KMS-11 (cell line): ENCODE data around the gene NKD1.

ENCODE experiments used
- H2AFZ ChIP-seq: fragments of 200-600 bp; sonication (generic); 2 replicates; pipeline ENCODE4 v1.6.1; 2016; ENCODE audit warnings: antibody characterized with exemption, mixed run types, low read depth
- H3K27ac ChIP-seq: fragments of 200-600 bp; sonication (generic); 2 replicates; pipeline ENCODE4 v1.6.1; 2016; ENCODE audit warnings: mild to moderate bottlenecking, mixed run types
- H3K27me3 ChIP-seq: fragments of 200-600 bp; sonication (generic); 2 replicates; pipeline ENCODE4 v1.6.1; 2017; ENCODE audit warnings: mild to moderate bottlenecking, low read depth, mixed run types, moderate library complexity; ENCODE audit not compliant: insufficient read depth
- H3K36me3 ChIP-seq: fragments of 200-600 bp; sonication (generic); 2 replicates; pipeline ENCODE4 v1.6.1; 2017; ENCODE audit warnings: mild to moderate bottlenecking, mixed run types; ENCODE audit not compliant: insufficient read depth
- H3K4me1 ChIP-seq: fragments of 200-600 bp; sonication (generic); 2 replicates; pipeline ENCODE4 v1.6.1; 2016; ENCODE audit warnings: mild to moderate bottlenecking, low read depth, mixed run types; ENCODE audit not compliant: poor library complexity, severe bottlenecking
- H3K4me2 ChIP-seq: fragments of 200-600 bp; sonication (generic); 2 replicates; pipeline ENCODE4 v1.7.0; 2016; ENCODE audit warnings: mild to moderate bottlenecking, mixed run types
- H3K4me3 ChIP-seq: fragments of 200-600 bp; sonication (generic); IDR thresholded peaks from 2 replicates; pipeline ENCODE4 v1.6.1; 2017; ENCODE audit warnings: low read depth, low read length, mixed read lengths; ENCODE audit not compliant: insufficient read depth
- H3K79me2 ChIP-seq: fragments of 200-600 bp; sonication (generic); 2 replicates; pipeline ENCODE4 v1.6.1; 2016; ENCODE audit warnings: low read depth, mixed run types; ENCODE audit not compliant: insufficient read depth
- H3K9ac ChIP-seq: fragments of 200-600 bp; sonication (generic); 2 replicates; pipeline ENCODE4 v1.6.1; 2016; ENCODE audit warnings: mild to moderate bottlenecking, mixed run types
- H4K20me1 ChIP-seq: fragments of 200-600 bp; sonication (generic); 2 replicates; pipeline ENCODE4 v1.6.1; 2016; ENCODE audit warnings: mild to moderate bottlenecking, mixed run types; ENCODE audit not compliant: insufficient read depth
- CTCF ChIP-seq: fragments of 200-600 bp; sonication (generic); conservative IDR thresholded peaks from 2 replicates; pipeline ENCODE4 v1.6.1; 2017; ENCODE audit warnings: low read depth, mild to moderate bottlenecking, antibody characterized with exemption, low read length, moderate library complexity, mixed read lengths

Gene NKD1

DNA sequence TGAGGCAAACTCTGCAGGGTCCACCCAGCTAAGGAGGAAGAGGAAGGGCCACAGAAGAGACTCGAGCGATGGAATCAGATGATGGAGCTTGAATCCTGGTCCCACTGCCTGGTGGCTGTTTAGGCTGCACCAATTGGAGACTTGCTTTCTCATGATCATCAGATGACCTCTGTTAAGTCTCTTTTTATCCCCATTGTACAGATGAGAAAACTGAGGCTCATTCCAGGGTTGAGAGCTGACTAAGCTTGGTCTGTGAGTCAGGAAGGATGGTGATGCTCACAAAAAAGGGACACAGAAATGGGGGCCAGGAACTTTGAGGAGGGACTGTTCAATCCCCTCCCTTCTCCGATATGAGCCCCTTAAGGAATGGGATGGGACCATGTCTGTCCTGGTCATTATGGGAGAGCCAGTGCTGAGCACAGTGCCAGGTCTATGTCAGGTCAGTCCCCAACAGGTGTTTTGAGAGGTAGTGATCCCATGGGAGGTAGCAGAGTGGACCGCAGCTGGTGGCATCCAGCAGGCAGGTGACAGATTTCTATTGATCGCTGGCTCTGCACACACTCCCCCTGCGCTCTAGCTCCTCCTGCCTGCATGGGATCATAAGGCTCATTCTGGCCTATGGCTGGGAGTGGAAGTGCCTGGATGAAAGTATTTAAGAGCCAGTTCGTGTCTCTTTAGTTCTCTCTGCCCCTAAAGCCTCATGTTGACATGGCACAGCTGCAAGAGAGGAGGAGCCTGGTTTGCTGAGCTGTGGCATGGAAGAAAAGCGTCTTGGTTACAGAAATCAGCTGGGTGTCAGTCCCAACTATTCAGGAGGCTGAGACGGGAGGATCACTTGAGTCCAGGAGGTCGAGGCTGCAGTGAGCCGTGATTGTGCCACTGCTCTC, 105.7 kb downstream of the NKD1 start:
- no peak overlapping the region for H3K9ac ChIP-seq
- H3K4me1 ChIP-seq, result no peaks in the 10 kb centered on the region
- H3K36me3 ChIP-seq, result no peaks in the 10 kb centered on the region
- no peak overlapping the region for H2AFZ ChIP-seq
- H3K27ac ChIP-seq, result no peak overlapping the region
- H4K20me1 ChIP-seq, result no peaks in the 10 kb centered on the region
- no peaks in the 10 kb centered on the region for H3K27me3 ChIP-seq
- no peak overlapping the region for H3K4me2 ChIP-seq
- no peak for TF ChIP-seq CTCF
- no peaks in the 10 kb centered on the region for H3K79me2 ChIP-seq
- H3K4me3 ChIP-seq, result no peak overlapping the region

DNA sequence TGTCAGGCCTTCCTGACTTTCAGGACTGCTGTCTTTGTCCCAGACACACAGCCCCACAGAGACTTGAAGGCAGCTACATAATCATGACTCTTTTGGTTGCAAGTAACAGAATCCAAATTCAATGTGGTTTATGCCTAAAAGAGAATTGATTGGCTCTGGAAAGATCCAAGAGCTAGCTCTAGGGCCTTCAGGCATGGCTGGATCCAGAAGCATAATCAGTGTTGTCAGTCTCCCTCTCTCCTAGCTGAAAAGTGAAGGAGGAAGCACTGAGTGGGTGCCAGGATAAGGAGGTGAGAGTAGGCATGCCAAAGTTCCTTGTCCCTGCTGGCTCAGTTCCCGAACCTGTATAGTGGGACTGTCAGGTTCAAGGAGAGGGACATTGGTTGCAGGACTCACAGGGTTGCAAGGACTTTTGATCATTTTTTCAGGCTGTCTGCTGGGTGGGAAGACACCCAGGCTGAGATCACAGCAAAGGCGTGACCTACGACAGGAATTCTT, 107.4 kb downstream of the NKD1 start:
- H3K9ac ChIP-seq, result no peak overlapping the region
- no peaks in the 10 kb centered on the region for H3K4me1 ChIP-seq
- no peak overlapping the region for H2AFZ ChIP-seq
- no peaks in the 10 kb centered on the region for H3K79me2 ChIP-seq
- H4K20me1 ChIP-seq, result no peaks in the 10 kb centered on the region
- no peaks in the 10 kb centered on the region for H3K27me3 ChIP-seq
- H3K36me3 ChIP-seq, result no peaks in the 10 kb centered on the region
- no peak overlapping the region for H3K27ac ChIP-seq
- no peak overlapping the region for H3K4me2 ChIP-seq
- H3K4me3 ChIP-seq, result no peak overlapping the region
- TF ChIP-seq CTCF, result no peak

DNA sequence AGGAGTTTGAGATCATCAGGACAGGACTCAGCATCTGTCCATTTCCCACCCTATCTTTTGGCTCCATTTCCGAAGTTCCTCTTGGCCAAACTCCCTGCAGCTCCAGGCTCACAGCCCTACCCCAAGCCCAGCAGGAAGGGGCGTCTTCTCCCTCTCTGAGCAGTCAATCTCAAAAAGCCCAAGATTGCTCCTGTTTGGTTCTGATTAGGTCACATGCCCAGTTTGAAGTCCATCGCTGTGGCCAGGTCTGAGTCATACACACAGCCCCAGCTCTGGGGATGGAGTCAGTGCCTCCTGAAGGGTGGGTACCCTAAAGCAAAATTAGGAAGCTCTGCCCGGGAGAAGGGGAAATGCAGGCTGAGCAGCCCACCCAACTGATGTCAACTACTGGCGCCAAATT, 109.0 kb downstream of the NKD1 start:
- Histone ChIP-seq H3K36me3 (no peaks in the 10 kb centered on the region), H4K20me1 (no peaks in the 10 kb centered on the region), H3K4me3 (no peak overlapping the region), H3K9ac (no peak overlapping the region), H3K27me3 (no peaks in the 10 kb centered on the region), H3K4me2 (no peak overlapping the region), H3K4me1 (no peaks in the 10 kb centered on the region), H3K27ac (no peak overlapping the region), H3K79me2 (no peaks in the 10 kb centered on the region), H2AFZ (no peak overlapping the region)
- TF ChIP-seq CTCF, result no peak

- Histone ChIP-seq H3K4me2 (no peak overlapping the region), H3K4me1 (no peaks in the 10 kb centered on the region), H3K36me3 (no peaks in the 10 kb centered on the region), H4K20me1 (no peaks in the 10 kb centered on the region), H3K27ac (no peak overlapping the region), H3K79me2 (no peaks in the 10 kb centered on the region), H2AFZ (no peak overlapping the region), H3K4me3 (no peak overlapping the region), H3K27me3 (no peaks in the 10 kb centered on the region), H3K9ac (no peak overlapping the region)
- TF ChIP-seq CTCF, result no peak
Observed at GRCh38 chr16:50659806-50660205, 111.6 kb downstream of the NKD1 start.
